Fibroblast of the aortic adventitia (primary cell): Measurements from ENCODE around the gene CRACDL. TPM values are rescaled to one million over a fixed set of nuclear protein-coding genes. Genes with fewer than 3 reads are reported as not detected.

ENCODE experiments used
- DNase-seq: peaks from one replicate; pipeline ENCODE4 v3.0.0-alpha.2; 2010; ENCODE audit warnings: low read depth
- H3K4me3 ChIP-seq: 2 replicates; pipeline ENCODE4 v1.5.1; 2011; ENCODE audit warnings: low read depth, mild to moderate bottlenecking, control low read depth, low read length, moderate library complexity
- CTCF ChIP-seq: IDR thresholded peaks from 2 replicates; pipeline ENCODE4 v1.5.1; 2011; ENCODE audit warnings: mild to moderate bottlenecking, low read length, control low read depth, inconsistent platforms; ENCODE audit not compliant: insufficient read depth
- total RNA-seq: library from RNA; depleted of rRNA; stranded (reverse); fragments of >200 nt; gene quantifications from 2 replicates; pipeline ENCODE4 v1.2.3, GENCODE V29; 2012; ENCODE audit warnings: low replicate concordance

Gene CRACDL
- total RNA-seq, 1 donor = not detected

- no peak overlapping the region for H3K4me3 ChIP-seq
- DNase-seq = no peak
- TF ChIP-seq CTCF = no peak
Measured at GRCh38 chr2:98827625-98828368, 108.2 kb downstream of the CRACDL start.

DNA sequence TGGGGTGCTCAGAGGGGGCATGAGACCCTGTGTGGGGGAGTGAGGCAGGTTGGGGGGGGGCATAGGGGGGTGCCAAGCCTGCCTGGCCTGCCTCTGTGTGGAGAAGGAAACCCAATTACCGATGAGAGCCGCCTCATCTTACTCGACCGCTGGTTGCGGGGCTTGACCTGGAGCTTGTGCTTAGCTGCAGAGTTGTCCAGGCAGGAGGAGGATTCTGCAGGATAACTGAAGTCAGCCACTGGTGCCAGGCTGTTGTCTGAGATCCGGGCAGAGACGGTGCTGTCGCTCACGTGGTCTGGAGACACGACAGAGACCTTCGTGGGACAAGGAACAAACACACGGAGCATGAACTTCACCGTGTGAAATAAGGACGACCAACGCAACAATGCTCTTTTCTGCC, 109.2 kb downstream of the CRACDL start:
- TF ChIP-seq CTCF = no peak
- H3K4me3 ChIP-seq = no peak overlapping the region
- no peak for DNase-seq

- no peak for DNase-seq
- H3K4me3 ChIP-seq = no peak overlapping the region
- no peak for TF ChIP-seq CTCF
Measured at GRCh38 chr2:98825858-98826257, 110.2 kb downstream of the CRACDL start.

DNA sequence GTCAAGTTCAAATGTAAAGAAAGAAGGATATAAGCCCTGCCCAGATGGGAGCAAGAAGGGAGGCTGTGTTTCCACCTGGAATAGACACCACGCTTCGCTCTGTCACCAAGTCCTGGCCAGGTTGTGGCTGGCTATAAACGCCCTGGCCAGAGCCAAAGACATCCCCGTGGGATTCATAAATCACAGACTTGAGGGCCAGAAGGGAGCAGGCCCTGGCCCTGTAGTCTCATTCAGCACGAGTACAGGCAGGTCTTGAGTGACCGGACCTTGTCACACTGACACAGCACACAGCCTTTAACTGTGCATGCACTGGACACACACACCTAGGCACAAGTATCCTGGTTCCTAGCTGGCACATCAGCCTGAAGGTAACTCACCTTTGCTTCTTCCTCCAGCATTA, 110.6 kb downstream of the CRACDL start:
- no peak for TF ChIP-seq CTCF
- H3K4me3 ChIP-seq = no peak overlapping the region
- no peak for DNase-seq

GRCh38 chr2:98825020-98825350, 111.0 kb downstream of the CRACDL start:
- no peak overlapping the region for H3K4me3 ChIP-seq
- DNase-seq = no peak
- TF ChIP-seq CTCF = no peak

DNA sequence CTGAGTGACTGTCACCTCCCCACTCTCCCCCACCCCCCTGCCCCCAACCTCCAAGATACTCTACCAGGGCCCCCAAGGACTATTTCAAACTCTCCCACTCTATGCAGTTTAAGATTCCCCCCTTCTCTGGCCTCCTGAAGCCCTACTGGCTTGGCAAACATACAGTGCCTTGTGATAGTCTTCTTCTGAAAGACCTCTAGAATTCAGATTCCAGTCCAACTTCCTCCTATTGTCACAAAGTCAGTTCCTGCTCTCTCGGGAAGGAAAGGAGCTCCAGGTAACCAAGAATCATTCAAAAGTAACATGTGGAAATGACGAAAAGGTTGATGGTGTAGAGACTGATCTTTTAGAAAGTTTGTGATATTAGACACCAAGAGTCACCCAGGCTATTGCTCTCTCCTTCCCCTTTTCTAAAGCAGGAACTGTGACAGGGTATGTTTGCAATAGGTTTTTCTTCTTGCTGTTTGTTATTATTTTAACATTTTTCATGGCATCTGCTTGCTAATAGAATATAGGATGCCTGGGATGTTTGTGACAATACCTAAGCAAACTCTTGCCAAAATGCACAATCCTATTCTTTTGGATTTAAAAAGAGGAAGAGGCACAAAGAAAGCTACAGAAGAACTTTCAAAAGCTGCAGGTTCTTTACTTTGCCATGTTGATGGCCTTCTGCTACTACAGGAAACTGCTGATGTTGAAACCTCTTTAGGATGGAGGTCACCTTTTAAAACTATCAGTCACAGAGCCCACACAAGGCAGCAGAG, 111.6 kb downstream of the CRACDL start:
- no peak for DNase-seq
- H3K4me3 ChIP-seq = no peak overlapping the region
- no peak for TF ChIP-seq CTCF
